HUES64 (cell line): Measurements from ENCODE around the gene TRMT11.
"Not testable (repeated sequence)": the region's sequence is repeated elsewhere in the genome, so short reads cannot be mapped to it uniquely, and the experiment has no call there.

ENCODE experiments used
- H3K27ac ChIP-seq: 2 replicates; pipeline ENCODE4 v1.7.0; 2013; ENCODE audit warnings: low read depth, low read length, inconsistent platforms
- H3K27me3 ChIP-seq: 2 replicates; pipeline ENCODE4 v1.6.1; 2013; ENCODE audit warnings: mild to moderate bottlenecking, low read length; ENCODE audit not compliant: insufficient read depth
- H3K36me3 ChIP-seq: 2 replicates; pipeline ENCODE4 v1.6.1; 2013; ENCODE audit warnings: mild to moderate bottlenecking, low read length; ENCODE audit not compliant: insufficient read depth
- H3K4me1 ChIP-seq: 2 replicates; pipeline ENCODE4 v1.6.1; 2013; ENCODE audit warnings: mild to moderate bottlenecking, low read length, moderate library complexity; ENCODE audit not compliant: insufficient read depth
- H3K4me3 ChIP-seq: 2 replicates; pipeline ENCODE4 v1.5.1; 2013; ENCODE audit warnings: mild to moderate bottlenecking, low read length, moderate library complexity
- H3K9ac ChIP-seq: 2 replicates; pipeline ENCODE4 v1.6.1; 2013; ENCODE audit warnings: mild to moderate bottlenecking, low read depth, low read length
- H3K9me3 ChIP-seq: 2 replicates; pipeline ENCODE4 v1.6.1; 2013; ENCODE audit warnings: low read depth, low read length; ENCODE audit not compliant: insufficient read depth
- WGBS: fragments of 150-250, 120-280 bp; methylation state at CpG from one replicate; pipeline ENCODE4 v1.1.7; 2013; ENCODE audit warnings: missing lambda C conversion rate; 5-methylcytosine and 5-hydroxymethylcytosine counted together

Gene TRMT11

GRCh38 chr6:126050795-126051194 lies 64.5 kb downstream of the TRMT11 start:
- Histone ChIP-seq H3K9me3 (no peaks in the 10 kb centered on the region), H3K4me3 (no peak overlapping the region), H3K4me1 (no peaks in the 10 kb centered on the region), H3K27me3 (no peaks in the 10 kb centered on the region), H3K9ac (no peak overlapping the region), H3K27ac (no peak overlapping the region), H3K36me3 (peaks cover 34% of the 10 kb centered on the region)
- WGBS, result 92% methylated on average over 1 of the region's 1 CpG

DNA sequence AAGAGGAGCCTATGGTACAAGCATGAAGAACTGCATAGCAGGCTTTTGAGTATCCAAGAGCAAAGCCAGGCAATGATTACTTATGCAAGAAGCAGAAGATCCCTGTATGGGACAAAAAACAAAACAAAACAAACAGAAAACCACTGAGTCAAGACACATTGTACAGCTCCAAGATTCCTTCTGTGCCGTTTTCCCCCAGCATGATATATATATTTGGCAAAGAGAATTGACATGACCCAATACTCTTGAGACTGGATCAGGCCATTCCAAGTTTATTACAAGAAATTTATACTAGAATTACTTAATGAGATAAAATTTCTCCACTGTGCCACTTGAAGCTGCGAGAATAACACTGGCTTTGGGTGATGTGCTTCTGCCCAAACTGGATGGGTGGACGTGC lies 65.5 kb downstream of the TRMT11 start:
- H3K4me3 ChIP-seq, result no peak overlapping the region
- WGBS, result 98% methylated on average over 3 of the region's 3 CpGs
- peaks cover 32% of the 10 kb centered on the region for H3K36me3 ChIP-seq
- H3K27me3 ChIP-seq, result no peaks in the 10 kb centered on the region
- H3K4me1 ChIP-seq, result peaks cover 4% of the 10 kb centered on the region; the same call in 1 of the 2 replicates
- H3K9me3 ChIP-seq, result no peaks in the 10 kb centered on the region
- no peak overlapping the region for H3K27ac ChIP-seq
- H3K9ac ChIP-seq, result no peak overlapping the region

DNA sequence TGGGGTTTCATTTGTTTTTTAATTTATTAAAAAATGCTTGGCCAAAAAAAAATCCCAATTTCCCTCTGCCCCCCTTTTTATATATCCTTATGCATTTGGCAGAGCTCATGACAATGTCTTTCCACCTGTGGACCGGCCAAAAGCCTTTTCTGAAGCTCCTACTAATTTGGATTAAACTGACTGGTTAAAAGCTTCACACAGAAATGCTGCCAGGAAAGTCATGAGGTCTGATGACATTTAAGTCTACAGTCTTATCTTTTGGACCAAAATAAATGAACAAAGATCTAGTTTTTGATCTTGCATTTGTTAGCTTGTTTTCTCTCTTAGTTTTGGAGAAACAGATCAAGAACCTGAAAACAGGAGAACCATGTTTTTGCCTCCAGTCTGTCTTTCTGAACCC lies 66.1 kb downstream of the TRMT11 start:
- Histone ChIP-seq H3K36me3 (peaks cover 25% of the 10 kb centered on the region), H3K9ac (no peak overlapping the region), H3K4me1 (peaks cover 4% of the 10 kb centered on the region; the same call in 1 of the 2 replicates), H3K27me3 (no peaks in the 10 kb centered on the region), H3K27ac (no peak overlapping the region), H3K4me3 (no peak overlapping the region), H3K9me3 (no peaks in the 10 kb centered on the region)
- WGBS, result 49% methylated on average over 1 of the region's 1 CpG

DNA sequence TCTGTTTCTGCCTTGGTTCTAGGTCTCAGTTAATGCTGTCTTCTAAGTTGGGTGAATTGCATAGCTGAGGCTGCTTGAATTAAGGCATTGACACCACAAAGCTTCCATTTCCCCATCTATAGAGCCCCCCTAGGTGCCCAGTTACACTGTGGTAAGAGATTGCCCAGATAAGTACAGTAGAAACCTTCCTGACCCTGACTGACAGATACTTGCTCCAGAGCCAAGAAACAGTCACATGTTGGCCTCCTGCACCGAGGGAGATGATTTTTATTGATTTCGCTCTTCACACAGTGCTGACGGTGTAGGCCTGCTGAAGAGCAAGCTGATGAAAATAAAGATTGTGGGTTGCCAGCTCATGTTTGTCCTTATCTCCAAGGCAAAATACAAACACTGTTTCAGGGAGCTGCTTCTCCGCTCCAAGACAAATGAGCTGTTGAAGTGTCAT lies 67.9 kb downstream of the TRMT11 start:
- 97% methylated on average over 3 of the region's 4 CpGs for WGBS
- Histone ChIP-seq H3K4me3 (no peak overlapping the region), H3K36me3 (peaks cover 8% of the 10 kb centered on the region; the same call in 1 of the 2 replicates), H3K27me3 (no peaks in the 10 kb centered on the region), H3K9me3 (no peaks in the 10 kb centered on the region), H3K4me1 (peaks cover 4% of the 10 kb centered on the region; the same call in 1 of the 2 replicates), H3K9ac (no peak overlapping the region), H3K27ac (no peak overlapping the region)

- Histone ChIP-seq H3K27ac (no peak overlapping the region), H3K36me3 (peaks cover 11% of the 10 kb centered on the region; the same call in 1 of the 2 replicates), H3K9me3 (no peaks in the 10 kb centered on the region), H3K4me1 (peaks cover 4% of the 10 kb centered on the region; the same call in 1 of the 2 replicates), H3K27me3 (no peaks in the 10 kb centered on the region), H3K9ac (no peak overlapping the region), H3K4me3 (no peak overlapping the region)
- 95% methylated on average over 4 of the region's 4 CpGs for WGBS
Observed at GRCh38 chr6:126054802-126055201, 68.5 kb downstream of the TRMT11 start.

DNA sequence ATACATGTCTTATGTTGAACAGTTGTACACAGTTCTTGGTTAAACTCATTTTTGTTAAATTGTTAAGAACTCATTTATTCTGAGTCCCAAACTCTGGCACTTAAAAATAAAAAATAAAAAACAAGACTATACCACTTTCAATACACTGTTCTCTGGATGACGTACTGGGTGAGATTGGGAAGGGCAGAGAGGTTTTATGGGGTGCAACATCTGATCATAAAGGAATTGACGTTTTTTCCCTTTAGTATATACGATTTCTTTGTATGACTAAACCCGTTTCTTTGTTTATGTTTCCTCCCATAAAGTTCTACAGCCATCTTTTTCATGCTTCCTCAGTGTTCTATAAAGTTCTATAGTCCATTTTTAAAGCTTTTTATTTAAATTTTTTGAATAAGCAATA lies 69.1 kb downstream of the TRMT11 start:
- H3K27ac ChIP-seq, result peak overlapping the region; percentile 4; the same call in 1 of the 2 replicates
- H3K4me1 ChIP-seq, result peaks cover 4% of the 10 kb centered on the region; the same call in 1 of the 2 replicates
- H3K36me3 ChIP-seq, result peaks cover 13% of the 10 kb centered on the region; the same call in 1 of the 2 replicates
- WGBS, result 90% methylated on average over 4 of the region's 4 CpGs
- H3K9ac ChIP-seq, result no peak overlapping the region
- no peak overlapping the region for H3K4me3 ChIP-seq
- H3K9me3 ChIP-seq, result no peaks in the 10 kb centered on the region
- no peaks in the 10 kb centered on the region for H3K27me3 ChIP-seq

DNA sequence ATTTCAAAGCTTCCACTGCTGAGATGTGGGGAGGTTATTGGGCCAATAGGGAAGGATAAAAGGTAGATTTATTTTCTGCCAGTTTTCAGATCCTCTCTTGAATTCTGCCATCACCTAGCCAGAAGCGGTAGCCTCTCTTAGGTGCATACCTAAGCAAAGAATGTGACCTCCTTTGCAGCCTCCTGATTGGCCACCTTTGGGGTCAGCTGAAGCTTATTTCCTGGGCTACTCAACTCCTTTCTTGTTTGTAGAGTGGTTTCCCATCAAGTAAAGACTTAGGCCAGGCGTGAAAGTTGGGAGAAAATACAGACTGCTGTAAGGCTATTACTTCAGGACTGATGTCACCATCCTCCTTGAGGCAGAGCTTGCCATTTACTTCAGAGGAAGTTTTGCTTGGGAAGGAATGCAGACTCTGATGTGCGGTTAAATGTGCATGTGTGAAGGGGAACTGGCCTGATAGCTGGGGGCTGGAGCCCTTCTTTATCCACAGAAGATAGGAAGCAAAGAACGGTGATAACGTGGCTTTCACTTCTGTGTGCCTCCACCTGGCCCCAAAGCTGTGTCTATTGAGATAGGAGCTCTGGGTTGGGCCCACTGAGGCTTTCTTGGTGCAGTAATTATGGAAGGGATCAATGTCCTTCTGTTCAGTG lies 70.1 kb downstream of the TRMT11 start:
- Histone ChIP-seq H3K4me1 (peaks cover 4% of the 10 kb centered on the region; the same call in 1 of the 2 replicates), H3K9me3 (no peaks in the 10 kb centered on the region), H3K36me3 (peaks cover 16% of the 10 kb centered on the region; the same call in 1 of the 2 replicates), H3K27ac (no peak overlapping the region), H3K9ac (no peak overlapping the region), H3K4me3 (no peak overlapping the region), H3K27me3 (no peaks in the 10 kb centered on the region)
- 82% methylated on average over 5 of the region's 5 CpGs for WGBS

- H3K36me3 ChIP-seq, result peaks cover 13% of the 10 kb centered on the region; the same call in 1 of the 2 replicates
- WGBS, result 85% methylated on average over 1 of the region's 3 CpGs
- not testable (repeated sequence) for H3K4me3 ChIP-seq, H3K4me1 ChIP-seq, H3K27ac ChIP-seq, H3K9me3 ChIP-seq, H3K9ac ChIP-seq, H3K27me3 ChIP-seq
Observed at GRCh38 chr6:126058085-126058484, 71.7 kb downstream of the TRMT11 start.

GRCh38 chr6:126060400-126060799 lies 74.1 kb downstream of the TRMT11 start:
- Histone ChIP-seq H3K4me1 (peaks cover 15% of the 10 kb centered on the region; the same call in 1 of the 2 replicates), H3K9ac (no peak overlapping the region), H3K27ac (no peak overlapping the region), H3K9me3 (no peaks in the 10 kb centered on the region), H3K4me3 (no peak overlapping the region), H3K36me3 (peaks cover 11% of the 10 kb centered on the region; the same call in 1 of the 2 replicates), H3K27me3 (no peaks in the 10 kb centered on the region)
- 97% methylated on average over 5 of the region's 5 CpGs for WGBS

DNA sequence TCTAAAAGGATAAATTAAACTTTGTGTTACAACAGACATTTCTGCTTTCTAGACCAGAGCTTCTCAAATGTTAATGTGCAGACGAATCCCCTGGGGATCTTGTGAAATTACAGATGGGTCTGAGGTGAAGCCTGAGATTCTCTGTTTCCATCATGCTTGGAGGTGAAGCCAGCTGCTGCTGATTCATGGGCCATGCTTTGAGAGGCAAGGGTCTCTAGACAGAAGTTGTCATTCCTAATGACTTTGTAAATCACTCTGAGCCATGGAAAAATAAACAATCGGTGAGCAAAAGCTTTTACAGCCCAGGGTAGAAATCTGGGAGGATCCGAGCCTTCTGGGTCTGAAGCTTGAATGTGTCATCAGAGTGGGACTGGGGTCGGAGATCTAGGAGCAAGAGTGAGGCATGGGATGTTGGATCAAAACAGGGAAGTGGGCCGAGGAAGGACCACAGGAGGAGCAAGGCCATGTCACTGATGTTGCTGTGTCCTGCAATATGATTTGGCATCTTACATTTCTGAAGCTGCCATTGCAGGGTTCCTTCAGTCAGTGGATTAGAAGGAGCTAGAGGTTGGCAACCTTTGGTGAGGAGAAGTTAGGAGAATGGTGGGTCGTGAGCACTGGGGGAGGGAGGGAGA lies 77.3 kb downstream of the TRMT11 start:
- H3K36me3 ChIP-seq, result peaks cover 11% of the 10 kb centered on the region; the same call in 1 of the 2 replicates
- peaks cover 12% of the 10 kb centered on the region; the same call in 1 of the 2 replicates for H3K4me1 ChIP-seq
- H3K27me3 ChIP-seq, result no peaks in the 10 kb centered on the region
- no peaks in the 10 kb centered on the region for H3K9me3 ChIP-seq
- H3K4me3 ChIP-seq, result no peak overlapping the region
- no peak overlapping the region for H3K9ac ChIP-seq
- no peak overlapping the region for H3K27ac ChIP-seq
- WGBS, result 73% methylated on average over 6 of the region's 6 CpGs

DNA sequence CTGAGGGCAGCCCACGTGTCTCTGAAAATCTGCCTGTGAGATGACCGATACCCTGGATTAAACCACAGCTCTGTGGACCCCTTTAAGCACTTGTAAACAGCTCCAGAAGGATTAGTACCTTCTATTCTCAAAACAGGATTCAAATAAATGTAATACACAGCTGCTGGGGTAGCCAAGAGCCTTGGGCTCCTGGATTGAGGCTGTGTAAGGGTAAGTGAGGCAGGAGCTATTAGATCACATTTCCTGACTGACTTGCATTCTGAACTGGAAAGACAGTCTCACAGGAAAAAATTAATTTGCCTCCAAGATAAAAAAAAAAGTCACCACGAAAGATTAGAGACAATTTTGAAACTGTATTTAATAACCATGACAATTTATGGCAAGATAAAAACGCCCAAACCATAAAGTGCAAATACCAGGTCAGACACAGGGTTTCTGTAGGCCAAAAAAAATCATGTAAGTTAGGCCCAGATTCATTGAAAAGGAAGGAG lies 78.0 kb downstream of the TRMT11 start:
- no peak overlapping the region for H3K9ac ChIP-seq
- H3K9me3 ChIP-seq, result no peaks in the 10 kb centered on the region
- no peak overlapping the region; the same call in 1 of the 2 replicates for H3K27ac ChIP-seq
- no peaks in the 10 kb centered on the region for H3K27me3 ChIP-seq
- H3K36me3 ChIP-seq, result peaks cover 14% of the 10 kb centered on the region; the same call in 1 of the 2 replicates
- 93% methylated on average over 4 of the region's 4 CpGs for WGBS
- peaks cover 12% of the 10 kb centered on the region; the same call in 1 of the 2 replicates for H3K4me1 ChIP-seq
- no peak overlapping the region for H3K4me3 ChIP-seq
